ENCODE data around the gene CCL18.

DNA sequence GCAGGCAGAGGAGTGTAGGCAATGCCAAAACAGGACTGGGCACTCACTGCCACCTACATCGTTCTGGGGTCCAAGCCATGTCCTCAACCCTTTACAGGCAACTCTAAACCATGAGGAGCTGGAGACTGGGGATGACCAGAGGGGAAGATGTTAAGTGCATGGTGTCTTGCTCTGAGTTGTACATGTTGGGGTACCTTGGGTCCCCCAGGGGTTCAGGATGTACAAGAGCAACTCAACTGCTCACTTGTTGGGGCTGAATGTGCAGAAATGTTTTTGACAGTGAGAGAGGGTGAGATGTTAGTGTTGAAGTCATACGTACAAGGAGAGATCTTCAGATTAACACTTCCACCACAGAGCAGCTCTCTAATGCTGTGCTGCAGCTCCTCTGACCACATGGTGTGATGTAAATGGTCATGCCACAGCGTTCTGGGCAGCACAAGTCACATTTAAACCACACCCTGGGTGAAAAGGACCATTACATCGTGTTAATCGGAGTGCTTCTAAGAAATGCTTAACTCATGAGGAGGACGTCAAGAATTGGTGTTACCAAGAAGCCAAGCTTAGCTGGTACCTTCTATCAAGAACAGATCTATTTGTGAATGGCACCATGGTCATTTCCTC is 2.4 kb downstream of the CCL18 start:
- TF ChIP-seq POLR2AphosphoS5 (IDR thresholded peaks at IDR 0.05) (no peak), CTCF (IDR thresholded peaks at IDR 0.05) (no peak)
